HG02678 (cell line): ENCODE data around the gene ESX1.
"Not testable (repeated sequence)": the region's sequence is repeated elsewhere in the genome, so short reads cannot be mapped to it uniquely, and the experiment has no call there.

ENCODE experiments used
- ATAC-seq: cut with Tn5 transposase; IDR thresholded peaks from one replicate; pipeline ENCODE4 v1.9.1; 2021; ENCODE audit warnings: mild to moderate bottlenecking, moderate library complexity; ENCODE audit not compliant: unreplicated experiment

The ESX1 gene

DNA sequence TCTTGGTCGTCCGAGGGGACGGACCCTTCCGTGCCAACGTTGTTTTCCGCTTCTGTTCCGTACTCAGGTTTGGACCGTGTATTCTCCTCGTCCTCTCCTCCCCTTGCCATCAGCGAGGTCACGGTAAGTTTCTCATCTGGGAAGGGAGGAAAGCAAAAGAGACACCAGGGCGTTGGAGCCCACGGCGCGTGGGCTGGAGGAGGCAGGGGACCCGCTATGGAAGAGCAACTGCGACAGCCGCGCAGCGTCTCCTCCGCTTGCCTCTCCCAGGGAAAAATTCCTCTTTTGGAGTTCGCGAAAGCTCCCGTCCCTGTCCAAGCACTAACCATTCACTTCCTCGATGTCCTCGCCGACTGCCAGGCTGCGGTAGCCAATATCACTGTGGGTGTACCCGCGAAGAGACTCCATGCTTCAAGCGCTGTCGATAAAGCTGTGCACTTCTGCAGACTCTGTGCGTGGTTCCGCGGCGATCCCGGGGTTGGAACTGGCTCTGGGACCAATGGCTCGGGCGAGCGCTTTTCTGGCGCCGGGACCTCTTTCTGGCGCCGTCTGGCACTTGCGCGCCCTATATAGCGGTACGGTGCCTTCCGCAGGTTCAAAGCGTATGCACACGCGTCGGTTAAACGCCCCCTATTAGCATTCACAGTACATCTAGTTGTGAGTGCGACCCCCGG, at the start of gene ESX1:
TSS of gene ESX1 (minus strand) at position 492 of the 674 bp plus-strand sequence. CDS start at position 408, 84 bp downstream.
- ATAC-seq: no peak

DNA sequence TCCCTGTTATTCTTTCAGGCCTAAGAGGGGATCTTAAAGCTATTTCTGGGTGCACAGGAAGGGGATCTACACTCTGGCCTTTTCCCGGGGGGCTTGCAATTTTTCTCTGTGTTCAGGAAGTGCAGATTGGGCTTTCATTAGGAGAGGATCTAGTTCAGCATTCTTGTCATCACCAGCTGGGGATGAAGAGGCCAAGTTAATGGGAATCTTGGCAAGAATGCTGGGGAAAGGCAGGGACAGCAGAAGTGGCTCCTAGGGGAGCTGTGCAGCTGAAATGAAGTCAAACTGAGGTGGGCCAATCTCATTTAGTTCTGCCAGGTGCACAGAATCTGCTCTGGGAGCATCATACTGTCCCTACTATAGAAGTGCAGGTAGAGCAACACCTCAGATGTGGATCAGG, 40.9 kb upstream of the ESX1 start:
- no peak for ATAC-seq

DNA sequence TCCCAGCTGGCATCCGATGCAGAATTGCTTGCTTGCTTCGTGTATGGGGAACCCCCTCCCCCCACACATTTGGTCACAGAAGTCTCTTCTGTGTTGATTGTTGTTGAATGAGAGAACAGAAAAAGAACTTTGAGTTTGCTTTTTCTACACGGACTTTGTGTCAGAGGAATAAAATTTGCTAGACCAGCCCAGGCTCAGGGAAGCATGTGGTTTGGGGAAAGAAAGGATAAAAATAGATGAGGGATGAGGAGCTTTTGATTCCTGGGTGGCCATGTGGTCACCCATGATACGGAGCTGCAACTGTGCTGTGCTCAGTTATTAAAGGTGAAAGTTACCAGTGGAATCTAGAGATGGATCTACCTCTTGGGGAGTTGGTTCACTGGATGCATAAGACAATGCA, 34.2 kb upstream of the ESX1 start:
- ATAC-seq: no peak

DNA sequence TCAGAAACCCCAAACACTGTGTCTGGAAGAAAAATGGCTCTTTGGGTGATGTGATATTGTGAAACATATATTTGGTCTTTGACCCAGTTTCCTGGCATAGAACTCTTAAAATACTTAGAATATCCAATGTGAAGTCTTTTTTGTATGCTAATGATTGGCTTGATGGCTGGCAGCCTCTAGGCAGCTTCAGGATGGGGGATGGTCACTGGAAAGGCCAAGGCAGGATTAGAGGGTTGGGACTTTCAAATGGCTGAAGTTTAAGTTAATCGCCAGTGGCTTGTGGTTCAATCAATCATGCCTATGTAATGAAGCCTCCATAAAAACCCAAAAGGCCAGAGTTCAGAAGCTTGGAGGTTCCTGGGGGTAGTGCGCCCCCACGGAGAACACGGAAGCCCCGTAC, 33.5 kb upstream of the ESX1 start:
- ATAC-seq: no peak

GRCh38 chrX:104285201-104285600, 30.5 kb upstream of the ESX1 start:
- ATAC-seq: no peak

- ATAC-seq: no peak
Measured at GRCh38 chrX:104284507-104284906, 29.8 kb upstream of the ESX1 start.

- no peak for ATAC-seq
Measured at GRCh38 chrX:104282166-104282725, 27.5 kb upstream of the ESX1 start.

DNA sequence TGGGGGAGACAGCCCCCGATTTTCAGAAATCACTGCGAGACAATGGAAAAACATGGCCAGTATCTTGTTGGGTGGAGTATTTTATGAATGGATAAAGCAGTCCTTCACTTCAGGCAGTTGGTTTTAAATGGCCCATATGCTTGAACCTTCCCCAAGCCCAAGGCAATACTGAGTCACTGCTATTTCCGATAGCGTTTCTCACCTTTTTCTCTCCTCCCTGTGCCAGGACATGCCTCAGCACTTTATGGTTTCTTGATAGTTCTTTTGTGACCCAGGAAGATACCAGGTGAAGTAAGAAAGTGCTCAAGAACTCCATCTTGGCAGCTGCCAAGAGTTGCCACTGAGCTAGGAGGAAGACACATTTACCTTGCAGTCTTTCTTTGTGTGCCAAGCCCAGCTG, 26.8 kb upstream of the ESX1 start:
- no peak for ATAC-seq

DNA sequence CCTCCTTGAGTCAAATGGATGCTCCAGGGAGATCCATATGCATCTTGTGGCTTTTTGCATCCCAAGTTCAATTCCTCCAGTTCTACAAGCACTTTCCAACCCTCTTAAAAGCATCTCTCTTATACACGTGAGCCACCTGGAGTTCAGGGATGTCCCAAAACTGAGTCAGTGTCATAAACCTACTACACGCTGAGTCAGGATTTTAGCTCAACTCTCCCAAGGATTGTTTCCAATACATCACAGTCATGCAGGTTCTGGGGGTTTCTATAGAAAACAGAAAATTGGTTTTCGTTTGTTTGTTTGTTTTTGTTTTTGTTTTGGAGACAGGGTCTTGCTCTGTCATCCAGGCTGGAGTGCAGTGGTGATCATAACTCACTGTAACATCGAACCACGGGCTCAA, 25.9 kb upstream of the ESX1 start:
- ATAC-seq: no peak

- no peak for ATAC-seq
Measured at GRCh38 chrX:104270916-104271512, 16.3 kb upstream of the ESX1 start.

GRCh38 chrX:104270212-104270611, 15.5 kb upstream of the ESX1 start:
- ATAC-seq: no peak

- ATAC-seq: no peak
Measured at GRCh38 chrX:104255465-104255864, 732 bp upstream of the ESX1 start.

DNA sequence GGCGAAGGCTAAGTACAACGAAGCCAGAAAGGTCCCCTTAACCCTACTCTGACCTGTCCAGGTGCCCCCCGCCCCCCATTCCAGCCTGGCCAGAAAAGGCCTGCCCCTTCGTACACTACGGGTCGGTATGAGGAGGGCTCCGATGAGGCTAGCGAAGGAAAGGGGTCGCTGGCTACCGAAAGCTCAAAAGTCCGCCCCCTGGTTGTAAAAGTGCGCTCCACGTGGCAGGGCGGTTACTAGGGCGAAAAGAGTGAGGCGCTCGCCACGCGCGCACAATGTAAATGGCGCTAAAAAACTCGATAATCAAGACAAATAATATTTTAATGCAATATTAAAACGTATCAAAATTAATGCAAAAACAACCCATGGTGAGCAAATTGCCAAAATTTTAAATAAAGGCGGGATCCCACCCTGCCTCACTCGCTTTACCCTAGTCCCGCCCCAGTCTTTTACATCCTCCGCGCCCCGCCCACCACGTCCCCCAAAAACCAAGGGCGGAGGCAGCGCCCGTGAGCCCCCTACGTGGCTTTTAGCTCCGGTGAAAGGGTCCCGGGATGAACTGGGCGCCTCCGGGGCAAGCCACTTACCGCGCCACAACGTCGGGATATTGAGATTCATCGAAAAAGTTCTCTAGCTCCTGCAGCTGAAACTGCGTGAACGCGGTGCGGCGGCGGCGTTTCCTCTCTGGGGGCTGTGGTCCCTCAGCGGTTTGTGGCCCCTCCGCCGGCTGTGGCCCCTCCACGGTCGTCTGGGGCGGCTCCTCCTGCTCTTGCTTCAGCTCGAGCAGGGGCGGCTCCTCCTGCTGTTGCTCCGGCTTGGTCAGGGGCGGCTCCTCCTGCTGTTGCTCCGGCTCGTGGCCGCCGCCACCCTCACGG, 929 bp downstream of the ESX1 start:
- ATAC-seq: no peak

- no peak for ATAC-seq
Measured at GRCh38 chrX:104250470-104250869, 4.3 kb downstream of the ESX1 start.

GRCh38 chrX:104230060-104230459, 24.7 kb downstream of the ESX1 start:
- ATAC-seq: not testable (repeated sequence)

DNA sequence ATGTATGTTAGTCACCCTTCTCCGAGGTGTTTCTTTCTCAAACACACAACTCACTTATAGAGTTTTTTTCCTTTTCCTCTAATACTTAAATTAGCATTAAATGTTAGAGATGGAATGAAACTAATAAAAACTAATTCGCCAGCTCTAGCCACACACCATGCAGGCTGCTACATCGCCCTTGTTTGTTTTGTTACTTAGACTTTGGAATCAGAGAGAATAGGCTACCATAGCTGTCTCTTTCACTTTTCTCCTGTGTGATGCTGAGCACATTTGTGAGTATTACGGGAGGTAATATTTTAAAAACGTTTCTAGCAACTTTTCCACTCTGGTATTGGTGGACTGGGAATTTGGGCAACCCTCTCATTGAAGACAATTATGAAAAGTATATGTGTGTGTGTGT, 43.5 kb downstream of the ESX1 start:
- ATAC-seq: no peak

DNA sequence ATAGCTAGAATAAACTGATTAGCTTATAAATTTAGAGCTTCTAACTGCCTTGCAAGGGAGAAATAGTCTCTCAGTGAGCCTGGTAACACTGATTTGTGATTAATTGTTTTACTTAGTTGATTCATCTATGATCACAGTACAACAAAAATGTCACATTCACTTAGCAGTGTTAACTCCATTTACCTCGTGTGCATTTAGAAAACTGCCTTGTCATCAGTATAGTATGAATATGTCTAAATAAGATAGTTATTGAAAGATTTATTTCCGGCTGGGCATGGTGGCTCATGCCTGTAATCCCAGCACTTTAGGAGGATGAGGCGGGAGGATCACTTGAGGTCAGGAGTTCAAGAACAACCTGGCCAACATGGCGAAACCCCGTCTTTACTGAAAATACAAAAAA, 49.2 kb downstream of the ESX1 start:
- ATAC-seq: no peak
